Neural cell (in vitro differentiated cells): Measurements from ENCODE around the gene GDPD3. TPM values are rescaled to one million over a fixed set of nuclear protein-coding genes. Genes with fewer than 3 reads are reported as not detected.

Experiments used
- H2AFZ ChIP-seq: fragments of 200-600, 300-800 bp; sonication (generic), shearing (Covaris generic); 2 replicates; pipeline ENCODE4 v1.6.0; 2014; ENCODE audit warnings: low read depth, mild to moderate bottlenecking, antibody characterized with exemption, low read length, moderate library complexity
- H3F3A ChIP-seq: fragments of 200-600 bp; shearing (Covaris generic); 2 replicates; pipeline ENCODE4 v1.6.1; 2016; ENCODE audit warnings: mild to moderate bottlenecking, moderate library complexity, mixed read lengths, antibody characterized with exemption, low read length; ENCODE audit not compliant: insufficient read depth, poor library complexity, severe bottlenecking
- H3K27ac ChIP-seq: fragments of 200-600, 300-800 bp; sonication (generic), shearing (Covaris generic); 2 replicates; pipeline ENCODE4 v1.5.1; 2014; ENCODE audit warnings: mild to moderate bottlenecking, low read length, moderate library complexity
- H3K27me3 ChIP-seq: fragments of 300-800, 200-600 bp; sonication (generic), shearing (Covaris generic); 2 replicates; pipeline ENCODE4 v1.6.0; 2014; ENCODE audit warnings: mild to moderate bottlenecking, low read depth, low read length, moderate library complexity; ENCODE audit not compliant: insufficient read depth
- H3K36me3 ChIP-seq: fragments of 300-800, 200-600 bp; sonication (generic), shearing (Covaris generic); 2 replicates; pipeline ENCODE4 v1.5.1; 2014; ENCODE audit warnings: mild to moderate bottlenecking, antibody characterized with exemption, low read length, moderate library complexity; ENCODE audit not compliant: insufficient read depth
- H3K4me2 ChIP-seq: fragments of 300-800, 200-600 bp; sonication (generic), shearing (Covaris generic); 2 replicates; pipeline ENCODE4 v1.6.0; 2014; ENCODE audit warnings: mild to moderate bottlenecking, low read length
- H3K4me3 ChIP-seq: fragments of 300-800, 200-600 bp; sonication (generic), shearing (Covaris generic); 2 replicates; pipeline ENCODE4 v1.5.1; 2014; ENCODE audit warnings: mild to moderate bottlenecking, low read length, moderate library complexity
- H3K79me2 ChIP-seq: fragments of 200-600 bp; shearing (Covaris generic); replicated peaks from 2 replicates; pipeline ENCODE4 v1.6.0; 2014; ENCODE audit warnings: mild to moderate bottlenecking, low read length, moderate library complexity; ENCODE audit not compliant: insufficient read depth
- H3K9ac ChIP-seq: fragments of 300-800, 200-600 bp; sonication (generic), shearing (Covaris generic); 2 replicates; pipeline ENCODE4 v1.6.1; 2016; ENCODE audit warnings: mild to moderate bottlenecking, low read length, mixed read lengths
- H3K9me2 ChIP-seq: fragments of 200-600 bp; shearing (Covaris generic); 2 replicates; pipeline ENCODE4 v1.6.1; 2016; ENCODE audit warnings: mild to moderate bottlenecking, low read length, mixed read lengths; ENCODE audit not compliant: insufficient read depth
- H3K9me3 ChIP-seq: fragments of 200-600, 300-800 bp; sonication (generic), shearing (Covaris generic); 2 replicates; pipeline ENCODE4 v1.6.1; 2016; ENCODE audit warnings: mild to moderate bottlenecking, mixed run types, low read length, moderate library complexity, mixed read lengths
- H4K20me1 ChIP-seq: fragments of 200-600 bp; shearing (Covaris generic); 2 replicates; pipeline ENCODE4 v1.6.1; 2016; ENCODE audit warnings: mild to moderate bottlenecking, mixed run types; ENCODE audit not compliant: insufficient read depth
- EP300 ChIP-seq: fragments of 450-650 bp; conservative IDR thresholded peaks from 2 replicates; pipeline ENCODE4 v1.6.1; 2014; ENCODE audit warnings: antibody characterized with exemption, mild to moderate bottlenecking, moderate library complexity; ENCODE audit not compliant: poor library complexity, severe bottlenecking
- EZH2 ChIP-seq: fragments of 200-600, 300-800 bp; shearing (Covaris generic), sonication (generic); IDR thresholded peaks from 2 replicates; pipeline ENCODE4 v1.6.1; 2014; ENCODE audit warnings: antibody characterized with exemption, low read length, borderline replicate concordance, mild to moderate bottlenecking; ENCODE audit not compliant: insufficient read depth, poor library complexity, severe bottlenecking
- MXI1 ChIP-seq: fragments of 450-650 bp; conservative IDR thresholded peaks from 2 replicates; pipeline ENCODE4 v1.6.1; 2014; ENCODE audit warnings: antibody characterized with exemption, mild to moderate bottlenecking; ENCODE audit not compliant: poor library complexity, severe bottlenecking
- POLR2AphosphoS5 ChIP-seq: IDR thresholded peaks from 2 replicates; pipeline ENCODE4 v1.6.1; 2012
- RAD21 ChIP-seq: fragments of 450-650 bp; conservative IDR thresholded peaks from 2 replicates; pipeline ENCODE4 v1.6.1; 2014; ENCODE audit warnings: antibody characterized with exemption, mild to moderate bottlenecking, moderate library complexity
- SMC3 ChIP-seq: fragments of 450-650 bp; conservative IDR thresholded peaks from 2 replicates; pipeline ENCODE4 v1.6.1; 2014; ENCODE audit warnings: antibody characterized with exemption, mild to moderate bottlenecking, moderate library complexity; ENCODE audit not compliant: poor library complexity
- TAF1 ChIP-seq: IDR thresholded peaks from 2 replicates; pipeline ENCODE4 v1.6.1; 2012; ENCODE audit warnings: low read depth
- polyA plus RNA-seq: library from polyadenylated mRNA; depleted of rRNA; stranded (reverse); fragments of >200 nt; gene quantifications from 2 replicates; pipeline ENCODE4 v1.2.3, GENCODE V29; 2014
- TF ChIP-seq, protein P1 (sequence below): fragments of 450-650 bp; IDR thresholded peaks from 2 replicates; pipeline ENCODE4 v1.5.1; 2014; ENCODE audit warnings: antibody characterized with exemption, mild to moderate bottlenecking, moderate library complexity; ENCODE audit not compliant: poor library complexity, severe bottlenecking
- TF ChIP-seq, protein P2 (sequence below): IDR thresholded peaks from 2 replicates; pipeline ENCODE4 v1.6.1; 2012; ENCODE audit warnings: borderline replicate concordance

Gene GDPD3
- polyA plus RNA-seq, 1 donor from 2014 or later = 2.7 TPM

- H4K20me1 ChIP-seq = no peaks in the 10 kb centered on the region
- TF ChIP-seq, protein P1, sequence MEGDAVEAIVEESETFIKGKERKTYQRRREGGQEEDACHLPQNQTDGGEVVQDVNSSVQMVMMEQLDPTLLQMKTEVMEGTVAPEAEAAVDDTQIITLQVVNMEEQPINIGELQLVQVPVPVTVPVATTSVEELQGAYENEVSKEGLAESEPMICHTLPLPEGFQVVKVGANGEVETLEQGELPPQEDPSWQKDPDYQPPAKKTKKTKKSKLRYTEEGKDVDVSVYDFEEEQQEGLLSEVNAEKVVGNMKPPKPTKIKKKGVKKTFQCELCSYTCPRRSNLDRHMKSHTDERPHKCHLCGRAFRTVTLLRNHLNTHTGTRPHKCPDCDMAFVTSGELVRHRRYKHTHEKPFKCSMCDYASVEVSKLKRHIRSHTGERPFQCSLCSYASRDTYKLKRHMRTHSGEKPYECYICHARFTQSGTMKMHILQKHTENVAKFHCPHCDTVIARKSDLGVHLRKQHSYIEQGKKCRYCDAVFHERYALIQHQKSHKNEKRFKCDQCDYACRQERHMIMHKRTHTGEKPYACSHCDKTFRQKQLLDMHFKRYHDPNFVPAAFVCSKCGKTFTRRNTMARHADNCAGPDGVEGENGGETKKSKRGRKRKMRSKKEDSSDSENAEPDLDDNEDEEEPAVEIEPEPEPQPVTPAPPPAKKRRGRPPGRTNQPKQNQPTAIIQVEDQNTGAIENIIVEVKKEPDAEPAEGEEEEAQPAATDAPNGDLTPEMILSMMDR = no peak
- TF ChIP-seq, protein P2, sequence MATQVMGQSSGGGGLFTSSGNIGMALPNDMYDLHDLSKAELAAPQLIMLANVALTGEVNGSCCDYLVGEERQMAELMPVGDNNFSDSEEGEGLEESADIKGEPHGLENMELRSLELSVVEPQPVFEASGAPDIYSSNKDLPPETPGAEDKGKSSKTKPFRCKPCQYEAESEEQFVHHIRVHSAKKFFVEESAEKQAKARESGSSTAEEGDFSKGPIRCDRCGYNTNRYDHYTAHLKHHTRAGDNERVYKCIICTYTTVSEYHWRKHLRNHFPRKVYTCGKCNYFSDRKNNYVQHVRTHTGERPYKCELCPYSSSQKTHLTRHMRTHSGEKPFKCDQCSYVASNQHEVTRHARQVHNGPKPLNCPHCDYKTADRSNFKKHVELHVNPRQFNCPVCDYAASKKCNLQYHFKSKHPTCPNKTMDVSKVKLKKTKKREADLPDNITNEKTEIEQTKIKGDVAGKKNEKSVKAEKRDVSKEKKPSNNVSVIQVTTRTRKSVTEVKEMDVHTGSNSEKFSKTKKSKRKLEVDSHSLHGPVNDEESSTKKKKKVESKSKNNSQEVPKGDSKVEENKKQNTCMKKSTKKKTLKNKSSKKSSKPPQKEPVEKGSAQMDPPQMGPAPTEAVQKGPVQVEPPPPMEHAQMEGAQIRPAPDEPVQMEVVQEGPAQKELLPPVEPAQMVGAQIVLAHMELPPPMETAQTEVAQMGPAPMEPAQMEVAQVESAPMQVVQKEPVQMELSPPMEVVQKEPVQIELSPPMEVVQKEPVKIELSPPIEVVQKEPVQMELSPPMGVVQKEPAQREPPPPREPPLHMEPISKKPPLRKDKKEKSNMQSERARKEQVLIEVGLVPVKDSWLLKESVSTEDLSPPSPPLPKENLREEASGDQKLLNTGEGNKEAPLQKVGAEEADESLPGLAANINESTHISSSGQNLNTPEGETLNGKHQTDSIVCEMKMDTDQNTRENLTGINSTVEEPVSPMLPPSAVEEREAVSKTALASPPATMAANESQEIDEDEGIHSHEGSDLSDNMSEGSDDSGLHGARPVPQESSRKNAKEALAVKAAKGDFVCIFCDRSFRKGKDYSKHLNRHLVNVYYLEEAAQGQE = no peak
- no peak for TF ChIP-seq RAD21
- TF ChIP-seq EP300 = no peak
- no peak for TF ChIP-seq POLR2AphosphoS5
- TF ChIP-seq SMC3 = no peak
- TF ChIP-seq TAF1 = no peak
- no peak for TF ChIP-seq MXI1
- TF ChIP-seq EZH2 = no peak
Observed at GRCh38 chr16:30082545-30083090, 30.7 kb downstream of the GDPD3 start.

DNA sequence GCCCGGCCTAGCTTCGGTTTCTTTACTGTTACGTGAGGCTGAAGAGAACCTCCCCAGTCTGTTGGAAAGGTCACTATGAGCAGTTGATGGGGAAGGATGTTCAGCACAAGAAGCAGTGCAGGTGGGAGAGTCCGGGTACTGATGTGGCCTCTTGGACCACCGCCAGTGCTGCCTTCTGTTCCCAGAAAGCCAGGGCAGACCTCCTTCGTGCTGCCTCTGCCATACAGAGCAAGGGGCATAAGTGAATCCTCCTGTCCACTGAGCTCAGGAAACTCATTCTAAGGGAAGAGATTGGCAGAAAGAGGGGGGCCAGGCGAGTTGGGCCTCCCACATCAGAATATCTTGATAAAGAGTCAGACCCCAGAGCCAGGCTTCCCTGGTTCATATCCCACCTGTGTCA lies 33.9 kb downstream of the GDPD3 start:
- H3K79me2 ChIP-seq = peaks cover 32% of the 10 kb centered on the region
- H3K36me3 ChIP-seq = no peaks in the 10 kb centered on the region
- no peaks in the 10 kb centered on the region for H3K9me3 ChIP-seq
- no peak overlapping the region for H2AFZ ChIP-seq
- no peaks in the 10 kb centered on the region for H3K27me3 ChIP-seq
- no peaks in the 10 kb centered on the region for H3F3A ChIP-seq
- TF ChIP-seq RAD21 (no peak), SMC3 (no peak), MXI1 (no peak), TAF1 (no peak), EZH2 (no peak)
- TF ChIP-seq, protein P1 = no peak
- H3K27ac ChIP-seq = no peak overlapping the region
- no peak overlapping the region for H3K9ac ChIP-seq
- no peaks in the 10 kb centered on the region for H3K9me2 ChIP-seq
- H3K4me3 ChIP-seq = no peak overlapping the region
- H3K4me2 ChIP-seq = no peak overlapping the region
- no peaks in the 10 kb centered on the region for H4K20me1 ChIP-seq

More at GRCh38 chr16:30082545-30083090, 30.7 kb downstream of the GDPD3 start:
- Histone ChIP-seq H3K9me3 (no peaks in the 10 kb centered on the region), H2AFZ (no peak overlapping the region), H3K27me3 (no peaks in the 10 kb centered on the region), H3K79me2 (peaks cover 14% of the 10 kb centered on the region), H3K9me2 (no peaks in the 10 kb centered on the region), H3K27ac (no peak overlapping the region), H3K4me2 (no peak overlapping the region), H3K4me3 (no peak overlapping the region), H3K9ac (no peak overlapping the region), H3F3A (no peaks in the 10 kb centered on the region), H3K36me3 (peaks cover 5% of the 10 kb centered on the region)
